Lung (tissue), 12 donors: Measurements from ENCODE around the gene ULK3. TPM values are rescaled to one million over a fixed set of nuclear protein-coding genes. Genes with fewer than 3 reads are reported as not detected.
A peak's percentile ranks its signal among the peaks of the same experiment; 100 is the strongest.

ENCODE experiments used
- ATAC-seq: fragments of 200-7000 bp; cut with Tn5 transposase; one replicate; pipeline ENCODE4 v1.9.1; 2020; ENCODE audit warnings: moderate number of reproducible peaks; ENCODE audit not compliant: insufficient read depth, low FRiP score
- DNase-seq, 3 donors: peaks; one replicate each; pipeline ENCODE4 v3.0.0-alpha.2; 2013 to 2017
- H3K27ac ChIP-seq, 2 donors: one replicate each; pipeline ENCODE4 v1.5.1; 2013; ENCODE audit warnings: mild to moderate bottlenecking in 2 of 2, moderate library complexity in 2 of 2, control low read depth in 1 of 2, inconsistent platforms in 1 of 2, low read depth in 1 of 2, low read length in 1 of 2
- H3K27me3 ChIP-seq, 3 donors: one replicate each; pipeline ENCODE4 v1.5.1; 2013; ENCODE audit warnings: low read length in 2 of 3; ENCODE audit not compliant: control insufficient read depth in 3 of 3, insufficient read depth in 3 of 3
- H3K36me3 ChIP-seq, 4 donors: one replicate each; pipeline ENCODE4 v1.5.1; 2013; ENCODE audit warnings: low read length in 4 of 4, mild to moderate bottlenecking in 1 of 4, moderate library complexity in 1 of 4; ENCODE audit not compliant: control insufficient read depth in 4 of 4, insufficient read depth in 4 of 4
- H3K4me1 ChIP-seq, 5 donors: one replicate each; pipeline ENCODE4 v1.5.1; 2013; ENCODE audit warnings: low read length in 5 of 5, mild to moderate bottlenecking in 2 of 5, moderate library complexity in 1 of 5; ENCODE audit not compliant: control insufficient read depth in 5 of 5, insufficient read depth in 5 of 5
- H3K4me3 ChIP-seq: one replicate; pipeline ENCODE4 v1.5.1; 2013; ENCODE audit warnings: mild to moderate bottlenecking, control low read depth, moderate library complexity
- H3K9ac ChIP-seq, 2 donors: one replicate each; pipeline ENCODE4 v1.5.1; 2013; ENCODE audit warnings: low read length in 2 of 2, control low read depth in 1 of 2; ENCODE audit not compliant: insufficient read depth in 1 of 2
- H3K9me3 ChIP-seq, 4 donors: one replicate each; pipeline ENCODE4 v1.5.1; 2013; ENCODE audit warnings: low read length in 3 of 4, mild to moderate bottlenecking in 1 of 4, moderate library complexity in 1 of 4; ENCODE audit not compliant: control insufficient read depth in 4 of 4, insufficient read depth in 3 of 4
- CTCF ChIP-seq: IDR thresholded peaks from 2 replicates; pipeline ENCODE4 v1.5.1; 2012; ENCODE audit warnings: mild to moderate bottlenecking; ENCODE audit errors: control extremely low read depth, extremely low read depth
- WGBS, 2 donors: extraction: QIAGEN DNeasy Blood & Tissue Kit; methylation state at CpG; one replicate each; pipeline ENCODE4 v1.1.7; 2013; 5-methylcytosine and 5-hydroxymethylcytosine counted together
- polyA plus RNA-seq, 2 donors: library from polyadenylated mRNA; stranded (reverse); fragments of 200-250 nt; gene quantifications; one replicate each; pipeline ENCODE4 v1.2.1, GENCODE V29; 2013
- total RNA-seq, 2 donors: library from RNA; depleted of rRNA in 1 of 2; stranded (reverse); fragments of >200 nt in 1 of 2; gene quantifications; one replicate each; pipeline ENCODE4 v1.2.1, GENCODE V29; 2014 to 2021
- donor health status: control.
- donor health status: control.
- donor health status: Bipolar disorder and iron deficiency.
- donor health status: healthy.
- donor health status: DM: yes; HTN: yes; CAD: no.

ULK3 gene
- total and polyA plus RNA-seq, 4 donors: 20.6 to 54.5 (median 38.7) TPM

GRCh38 chr15:74820056-74820455, 22.9 kb downstream of the ULK3 start:
- no peaks in the 10 kb centered on the region for H3K36me3 ChIP-seq
- peaks cover 0 to 2% (median 0%) of the 10 kb centered on the region in 3 donors for H3K27me3 ChIP-seq
- H3K4me1 ChIP-seq: peaks cover 0 to 5% (median 0%) of the 10 kb centered on the region in 5 donors
- no peak for ATAC-seq
- H3K27ac ChIP-seq: no peak overlapping the region
- H3K9ac ChIP-seq: no peak overlapping the region
- 89 to 92% methylated on average over 5 of the region's 5 CpGs for WGBS, 2 donors
- H3K4me3 ChIP-seq: no peak overlapping the region
- H3K9me3 ChIP-seq: no peaks in the 10 kb centered on the region
- no peak for DNase-seq
- no peak for TF ChIP-seq CTCF

- H3K27me3 ChIP-seq: no peaks in the 10 kb centered on the region
- H3K9ac ChIP-seq: no peak overlapping the region
- peaks cover 0 to 13% (median 0%) of the 10 kb centered on the region in 5 donors for H3K4me1 ChIP-seq
- WGBS, 2 donors: 38 to 60% methylated on average over 9 of the region's 9 CpGs
- DNase-seq: no peak
- no peak overlapping the region for H3K4me3 ChIP-seq
- no peak for ATAC-seq
- H3K36me3 ChIP-seq: no peaks in the 10 kb centered on the region
- H3K27ac ChIP-seq: peak overlapping the region in 1 of 2 donors; percentile 69
- H3K9me3 ChIP-seq: no peaks in the 10 kb centered on the region
- TF ChIP-seq CTCF: no peak
Measured at GRCh38 chr15:74817370-74817737, 25.6 kb downstream of the ULK3 start.

GRCh38 chr15:74816624-74817369, 26.2 kb downstream of the ULK3 start:
- DNase-seq (no peak), ATAC-seq (no peak)
- 58 to 78% methylated on average over 19 of the region's 19 CpGs for WGBS, 2 donors
- H3K4me1 ChIP-seq: peaks cover 0 to 14% (median 0%) of the 10 kb centered on the region in 5 donors
- TF ChIP-seq CTCF: no peak
- no peaks in the 10 kb centered on the region for H3K27me3 ChIP-seq
- H3K9ac ChIP-seq: no peak overlapping the region
- no peaks in the 10 kb centered on the region for H3K9me3 ChIP-seq
- H3K4me3 ChIP-seq: no peak overlapping the region
- H3K36me3 ChIP-seq: no peaks in the 10 kb centered on the region
- H3K27ac ChIP-seq: peak overlapping the region in 1 of 2 donors; percentile 69

GRCh38 chr15:74815961-74816360, 27.0 kb downstream of the ULK3 start:
- Histone ChIP-seq H3K27ac (no peak overlapping the region), H3K36me3 (no peaks in the 10 kb centered on the region), H3K4me3 (no peak overlapping the region), H3K4me1 (peaks cover 0 to 14% (median 0%) of the 10 kb centered on the region in 5 donors), H3K9me3 (no peaks in the 10 kb centered on the region), H3K27me3 (no peaks in the 10 kb centered on the region), H3K9ac (no peak overlapping the region)
- DNase-seq (no peak), ATAC-seq (no peak)
- 87 to 91% methylated on average over 15 of the region's 15 CpGs for WGBS, 2 donors
- TF ChIP-seq CTCF: no peak
